Pancreas (tissue), 10 donors: Measurements from ENCODE around the gene PRKCZ. TPM values are rescaled to one million over a fixed set of nuclear protein-coding genes. Genes with fewer than 3 reads are reported as not detected.

Experiments used
- ATAC-seq, 4 donors: fragments of 200-7000 bp; cut with Tn5 transposase; one replicate each; pipeline versions ENCODE4 v1.8.0 to v1.9.1; 2020; ENCODE audit warnings: mild to moderate bottlenecking in 4 of 4, moderate library complexity in 4 of 4
- DNase-seq, 6 donors: peaks; one replicate each; pipeline ENCODE4 v3.0.0-alpha.2; 2020
- FAIRE-seq: peaks from 2 replicates; lab custom pipeline; 2012; peaks lifted over from hg19 to GRCh38; lab: Jason Lieb, UNC
- H3K27ac ChIP-seq, 4 donors: fragments of 200-600 bp; sonication (generic); 1 replicate in 3 of 4; 2 replicates in 1 of 4; pipeline versions ENCODE4 v1.5.0 to v1.8.0; 2020
- H3K27me3 ChIP-seq, 4 donors: fragments of 200-600 bp; one replicate each; pipeline ENCODE4 v1.8.0; 2021
- H3K36me3 ChIP-seq, 3 donors: fragments of 200-600 bp; sonication (generic) in 1 of 3; one replicate each; pipeline versions ENCODE4 v1.5.0 to v1.8.0; 2020 to 2021
- H3K4me1 ChIP-seq, 3 donors: fragments of 200-600 bp; one replicate each; pipeline ENCODE4 v1.8.0; 2021
- H3K4me3 ChIP-seq, 4 donors: fragments of 200-600 bp; sonication (generic) in 2 of 4; one replicate each; pipeline versions ENCODE4 v1.5.0 to v1.8.0; 2020 to 2021
- H3K9me3 ChIP-seq, 4 donors: fragments of 200-600 bp; one replicate each; pipeline ENCODE4 v1.8.0; 2021
- WGBS, 2 donors: extraction: QIAGEN DNeasy Blood & Tissue Kit; methylation state at CpG; one replicate each; pipeline ENCODE4 v1.1.7; 2013; 5-methylcytosine and 5-hydroxymethylcytosine counted together
- intact Hi-C, 3 donors: fragments of 100-400 bp; cut with DNase I; formaldehyde crosslinking; loops; one replicate each; pipeline versions ENCODE4 v1.11.1 to v1.14.2; 2022
- polyA plus RNA-seq, 2 donors: library from polyadenylated mRNA; stranded (reverse); fragments of 200-250 nt; gene quantifications; one replicate each; pipeline ENCODE4 v1.2.3, GENCODE V29; 2013
- total RNA-seq, 6 donors: library from RNA; stranded (reverse); fragmentation: NEBNext Ultra II Directional in 4 of 6; extraction: Animal tissue kit (Norgen Biotek cat#: 25700) in 4 of 6; gene quantifications; one replicate each; pipeline versions ENCODE4 v1.2.1 to v1.2.4, GENCODE V29; 2021 to 2023
- TF ChIP-seq, protein P1 (sequence below), 4 donors: fragments of 200-600 bp; sonication (generic) in 3 of 4; IDR thresholded peaks; one replicate each; pipeline versions ENCODE4 v1.5.0 to v1.8.0; 2021; ENCODE audit warnings: antibody characterized with exemption in 4 of 4
- donor health status: healthy with polysubstance abuse.
- donor health status: DM: no; HTN: no; CAD: no; lungs with moderate emphysema.
- donor health status: DM: no; HTN: no; CAD: no.
- donor health status: control.
- donor health status: control.
- donor health status: Bipolar disorder and iron deficiency.
- donor health status: DM: yes; HTN: yes; CAD: no.
- donor health status: DM: no; HTN: no; CAD: no.
- donor health status: DM: no; HTN: no; CAD: no.
- donor health status: DM: yes; HTN: yes; CAD: no.

Gene PRKCZ
- total and polyA plus RNA-seq, 8 donors, result 9.8 to 27.4 (median 17.1) TPM

DNA sequence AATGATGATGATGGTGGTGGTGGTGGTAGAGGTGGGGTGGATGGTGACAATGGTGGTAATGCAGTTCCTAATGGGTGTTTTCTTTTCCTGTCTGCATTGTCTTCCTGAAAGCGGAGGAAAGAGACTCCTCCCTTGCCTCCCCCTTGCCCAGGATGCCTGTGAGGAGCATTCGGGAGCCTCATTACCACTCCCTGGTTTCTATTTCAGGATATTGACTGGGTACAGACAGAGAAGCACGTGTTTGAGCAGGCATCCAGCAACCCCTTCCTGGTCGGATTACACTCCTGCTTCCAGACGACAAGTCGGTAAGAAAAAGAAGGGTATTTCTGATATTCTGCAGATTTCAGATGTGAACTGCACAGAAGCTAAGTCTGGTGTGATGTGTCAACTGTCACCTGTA lies 105.6 kb downstream of the PRKCZ start:
- Histone ChIP-seq H3K4me1 (no peaks in the 10 kb centered on the region), H3K9me3 (no peaks in the 10 kb centered on the region), H3K36me3 (no peaks in the 10 kb centered on the region), H3K4me3 (no peak overlapping the region), H3K27me3 (no peaks in the 10 kb centered on the region), H3K27ac (no peak overlapping the region)
- DNase-seq, result no peak
- intact Hi-C loops, result no loop called here
- no peak for FAIRE-seq
- no peak for ATAC-seq
- TF ChIP-seq, protein P1, sequence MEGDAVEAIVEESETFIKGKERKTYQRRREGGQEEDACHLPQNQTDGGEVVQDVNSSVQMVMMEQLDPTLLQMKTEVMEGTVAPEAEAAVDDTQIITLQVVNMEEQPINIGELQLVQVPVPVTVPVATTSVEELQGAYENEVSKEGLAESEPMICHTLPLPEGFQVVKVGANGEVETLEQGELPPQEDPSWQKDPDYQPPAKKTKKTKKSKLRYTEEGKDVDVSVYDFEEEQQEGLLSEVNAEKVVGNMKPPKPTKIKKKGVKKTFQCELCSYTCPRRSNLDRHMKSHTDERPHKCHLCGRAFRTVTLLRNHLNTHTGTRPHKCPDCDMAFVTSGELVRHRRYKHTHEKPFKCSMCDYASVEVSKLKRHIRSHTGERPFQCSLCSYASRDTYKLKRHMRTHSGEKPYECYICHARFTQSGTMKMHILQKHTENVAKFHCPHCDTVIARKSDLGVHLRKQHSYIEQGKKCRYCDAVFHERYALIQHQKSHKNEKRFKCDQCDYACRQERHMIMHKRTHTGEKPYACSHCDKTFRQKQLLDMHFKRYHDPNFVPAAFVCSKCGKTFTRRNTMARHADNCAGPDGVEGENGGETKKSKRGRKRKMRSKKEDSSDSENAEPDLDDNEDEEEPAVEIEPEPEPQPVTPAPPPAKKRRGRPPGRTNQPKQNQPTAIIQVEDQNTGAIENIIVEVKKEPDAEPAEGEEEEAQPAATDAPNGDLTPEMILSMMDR (IDR thresholded peaks at IDR 0.05), result no peak
- 88 to 93% methylated on average over 6 of the region's 6 CpGs for WGBS, 2 donors

DNA sequence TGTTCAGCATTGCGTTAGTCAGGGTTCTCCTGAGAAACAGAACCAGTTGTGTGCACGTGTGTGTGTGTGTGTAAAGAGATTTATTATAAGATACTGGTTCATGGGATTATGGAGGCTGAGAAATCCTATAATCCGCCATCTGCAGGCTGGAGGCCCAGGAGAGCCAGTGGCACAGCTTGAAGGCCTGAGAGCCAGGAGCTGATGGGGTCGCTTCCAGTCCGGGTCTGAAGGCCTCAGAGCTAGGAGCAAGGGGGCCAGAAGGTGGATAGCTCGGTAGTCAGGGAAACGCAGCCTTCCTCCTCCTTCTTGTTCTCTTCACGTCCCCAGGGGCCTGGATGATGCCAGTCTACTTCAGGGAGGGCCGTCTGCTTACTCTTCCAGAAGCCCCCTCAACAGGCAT lies 106.7 kb downstream of the PRKCZ start:
- 82 to 88% methylated on average over 8 to 9 of the region's 9 CpGs for WGBS, 2 donors
- TF ChIP-seq, protein P1 (IDR thresholded peaks at IDR 0.05), result no peak
- ATAC-seq (no peak), DNase-seq (no peak), FAIRE-seq (no peak)
- no peaks in the 10 kb centered on the region for H3K36me3 ChIP-seq
- no peaks in the 10 kb centered on the region for H3K4me1 ChIP-seq
- no peaks in the 10 kb centered on the region for H3K27me3 ChIP-seq
- H3K9me3 ChIP-seq, result no peaks in the 10 kb centered on the region
- intact Hi-C loops, result no loop called here
- H3K4me3 ChIP-seq, result no peak overlapping the region
- H3K27ac ChIP-seq, result no peak overlapping the region

DNA sequence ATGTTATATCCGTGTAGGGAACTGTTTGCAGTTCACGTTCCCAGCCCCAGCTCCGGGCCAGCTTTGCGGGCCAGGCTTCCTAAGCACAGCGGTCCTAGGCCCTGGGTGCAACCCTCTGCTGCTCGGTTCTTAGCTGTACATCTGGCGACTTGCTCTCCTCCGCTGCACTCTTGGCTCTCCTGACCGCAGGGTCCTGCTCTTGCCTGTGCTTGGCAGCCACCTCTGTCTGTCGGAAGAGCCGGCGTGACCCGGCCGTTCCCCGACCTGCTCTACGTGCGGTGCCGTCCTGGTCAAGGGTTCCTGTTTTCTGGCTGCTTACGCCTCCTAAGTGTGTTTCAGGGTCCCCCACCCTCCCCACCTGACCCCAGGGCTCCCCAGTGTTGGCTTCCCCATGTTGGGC lies 107.6 kb downstream of the PRKCZ start:
- no peak for DNase-seq
- WGBS, 2 donors, result 91 to 95% methylated on average over 19 of the region's 19 CpGs
- no peaks in the 10 kb centered on the region for H3K4me1 ChIP-seq
- no peak for FAIRE-seq
- no peaks in the 10 kb centered on the region for H3K27me3 ChIP-seq
- no peaks in the 10 kb centered on the region for H3K9me3 ChIP-seq
- intact Hi-C loops, result no loop called here
- no peaks in the 10 kb centered on the region for H3K36me3 ChIP-seq
- no peak overlapping the region for H3K4me3 ChIP-seq
- TF ChIP-seq, protein P1 (IDR thresholded peaks at IDR 0.05), result no peak
- ATAC-seq, result no peak
- H3K27ac ChIP-seq, result no peak overlapping the region

DNA sequence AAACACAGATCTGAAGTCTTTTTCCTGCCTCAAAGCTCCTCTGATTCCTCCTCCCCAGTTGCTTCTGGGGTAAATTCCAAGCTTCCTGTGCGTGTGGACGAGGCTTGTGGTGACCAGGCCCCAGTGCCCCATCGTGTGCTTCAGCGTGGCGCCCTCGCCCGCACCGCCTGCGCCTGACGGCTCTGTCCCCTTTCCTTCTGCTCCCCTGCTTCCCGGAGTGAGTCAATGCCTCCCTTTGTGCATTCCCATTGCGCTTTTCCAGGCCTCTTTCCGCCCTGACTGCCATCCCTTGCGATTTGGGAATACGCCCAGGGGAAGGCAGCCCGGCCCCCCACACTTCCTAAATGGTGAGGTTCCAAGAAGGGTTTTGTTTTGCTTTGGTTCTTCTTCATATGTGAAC lies 108.1 kb downstream of the PRKCZ start:
- no peaks in the 10 kb centered on the region for H3K9me3 ChIP-seq
- ATAC-seq (no peak), DNase-seq (no peak), FAIRE-seq (no peak)
- H3K27me3 ChIP-seq, result no peaks in the 10 kb centered on the region
- H3K4me1 ChIP-seq, result no peaks in the 10 kb centered on the region
- WGBS, 2 donors, result 91 to 92% methylated on average over 16 of the region's 16 CpGs
- H3K4me3 ChIP-seq, result no peak overlapping the region
- H3K27ac ChIP-seq, result no peak overlapping the region
- intact Hi-C loops, result no loop called here
- TF ChIP-seq, protein P1 (IDR thresholded peaks at IDR 0.05), result no peak
- H3K36me3 ChIP-seq, result no peaks in the 10 kb centered on the region

DNA sequence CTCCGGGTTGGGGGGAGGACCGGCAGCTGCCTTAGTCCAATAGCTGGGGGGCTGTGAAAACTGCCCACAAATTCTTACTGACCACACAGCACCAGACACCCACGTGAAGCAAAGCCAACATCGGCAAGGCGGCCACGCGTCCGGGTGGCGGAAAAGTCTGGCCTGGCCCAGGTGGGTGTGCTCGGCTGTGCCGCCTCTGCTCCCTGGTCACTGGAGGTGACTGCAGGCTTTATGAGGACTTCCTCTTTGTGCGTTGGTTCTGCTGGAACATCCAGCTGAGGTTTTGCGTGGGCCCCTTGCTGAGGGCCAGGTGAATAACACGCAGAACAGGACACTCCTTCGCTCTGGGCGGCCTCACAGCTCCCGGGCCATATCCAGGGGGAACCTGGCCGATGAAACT lies 108.9 kb downstream of the PRKCZ start:
- Histone ChIP-seq H3K4me1 (no peaks in the 10 kb centered on the region), H3K27ac (no peak overlapping the region), H3K36me3 (no peaks in the 10 kb centered on the region), H3K27me3 (no peaks in the 10 kb centered on the region), H3K9me3 (no peaks in the 10 kb centered on the region), H3K4me3 (no peak overlapping the region)
- TF ChIP-seq, protein P1 (IDR thresholded peaks at IDR 0.05), result no peak
- intact Hi-C loops, result no loop called here
- WGBS, 2 donors, result 92 to 96% methylated on average over 18 of the region's 18 CpGs
- DNase-seq (no peak), FAIRE-seq (no peak), ATAC-seq (no peak)
